Adrenal gland (tissue), 12 donors: ENCODE data around the gene UQCC5. TPM values are rescaled to one million over a fixed set of nuclear protein-coding genes. Genes with fewer than 3 reads are reported as not detected.
A peak's percentile ranks its signal among the peaks of the same experiment; 100 is the strongest.

Experiments
- DNase-seq, 7 donors: peaks; one replicate each; pipeline ENCODE4 v3.0.0-alpha.2; 2019 to 2020
- H3K27ac ChIP-seq, 5 donors: fragments of 200-600 bp; sonication (generic) in 4 of 5; 1 replicate in 3 of 5; 2 replicates in 2 of 5; pipeline versions ENCODE4 v1.5.1 to v1.8.0; 2016 to 2020; ENCODE audit warnings: mild to moderate bottlenecking in 1 of 5
- H3K27me3 ChIP-seq: fragments of 200-600 bp; 2 replicates; pipeline ENCODE4 v1.8.0; 2021
- H3K36me3 ChIP-seq, 2 donors: fragments of 200-600 bp; replicated peaks in 1 of 2; 1 replicate in 1 of 2; 2 replicates in 1 of 2; pipeline versions ENCODE4 v1.5.1 to v1.8.0; 2018 to 2022
- H3K4me1 ChIP-seq, 2 donors: fragments of 200-600 bp; replicated peaks in 1 of 2; 1 replicate in 1 of 2; 2 replicates in 1 of 2; pipeline versions ENCODE4 v1.5.1 to v1.8.0; 2018 to 2021
- H3K4me3 ChIP-seq, 4 donors: fragments of 200-600 bp; sonication (generic) in 3 of 4; one replicate each; pipeline ENCODE4 v1.5.1; 2016 to 2018
- H3K9me3 ChIP-seq, 3 donors: fragments of 200-600 bp; sonication (generic) in 1 of 3; replicated peaks in 1 of 3; 1 replicate in 2 of 3; 2 replicates in 1 of 3; pipeline versions ENCODE4 v1.5.1 to v1.8.0; 2016 to 2021
- POLR2A ChIP-seq, 2 donors: fragments of 450-650 bp; IDR thresholded peaks; one replicate each; pipeline ENCODE4 v1.6.1; 2017; ENCODE audit warnings: antibody characterized with exemption in 2 of 2, mild to moderate bottlenecking in 2 of 2, moderate library complexity in 1 of 2
- WGBS, 4 donors: extraction: QIAGEN DNeasy Blood & Tissue Kit in 2 of 4; methylation state at CpG; one replicate each; pipeline versions ENCODE4 v1.1.5 to v1.1.7; 2013 to 2017; 5-methylcytosine and 5-hydroxymethylcytosine counted together
- intact Hi-C, 2 donors: fragments of 100-400 bp; cut with DNase I; formaldehyde crosslinking; loops; one replicate each; pipeline versions ENCODE4 v1.14.1 to v1.15.0; 2022 to 2023
- polyA plus RNA-seq, 3 donors: library from polyadenylated mRNA; stranded (reverse); fragments of 200-250 nt in 2 of 3; fragments of 350-450 nt in 1 of 3; fragmentation: Illumina TruSeq in 1 of 3; extraction: RNeasy Lipid Tissue Mini Kit (QIAGEN cat#74804) in 1 of 3; gene quantifications; one replicate each; pipeline ENCODE4 v1.2.3, GENCODE V29; 2013 to 2014
- total RNA-seq, 9 donors: library from RNA; depleted of rRNA in 4 of 9; stranded (reverse); fragments of >200 nt in 4 of 9; fragments of 120-200 nt in 1 of 9; fragmentation: NEBNext Ultra II Directional in 1 of 9; extraction: Animal tissue kit (Norgen Biotek cat#: 25700) in 1 of 9; gene quantifications; one replicate each; pipeline versions ENCODE4 v1.1.0 to v1.2.4, GENCODE V29; 2013 to 2023
- TF ChIP-seq, protein P1 (sequence below), 6 experiments: fragments of 450-650 bp in 4 of 6; fragments of 200-600 bp in 2 of 6; sonication (generic) in 1 of 6; IDR thresholded peaks; 1 replicate in 5 of 6; 2 replicates in 1 of 6; pipeline versions ENCODE4 v1.5.1 to v1.8.0; 2016 to 2021; ENCODE audit warnings: antibody characterized with exemption in 6 of 6, mild to moderate bottlenecking in 2 of 6, moderate library complexity in 1 of 6
- donor health status: healthy with polysubstance abuse.
- donor health status: Bipolar disorder and iron deficiency.
- donor health status: DM: yes; HTN: yes; CAD: no.
- donor health status: DM: no; HTN: no; CAD: no.
- donor health status: DM: no; HTN: no; CAD: no.
- donor health status: DM: yes; HTN: yes; CAD: no.

The UQCC5 gene
- total and polyA plus RNA-seq, 12 donors = 1.1 to 330 (median 72.3) TPM

DNA sequence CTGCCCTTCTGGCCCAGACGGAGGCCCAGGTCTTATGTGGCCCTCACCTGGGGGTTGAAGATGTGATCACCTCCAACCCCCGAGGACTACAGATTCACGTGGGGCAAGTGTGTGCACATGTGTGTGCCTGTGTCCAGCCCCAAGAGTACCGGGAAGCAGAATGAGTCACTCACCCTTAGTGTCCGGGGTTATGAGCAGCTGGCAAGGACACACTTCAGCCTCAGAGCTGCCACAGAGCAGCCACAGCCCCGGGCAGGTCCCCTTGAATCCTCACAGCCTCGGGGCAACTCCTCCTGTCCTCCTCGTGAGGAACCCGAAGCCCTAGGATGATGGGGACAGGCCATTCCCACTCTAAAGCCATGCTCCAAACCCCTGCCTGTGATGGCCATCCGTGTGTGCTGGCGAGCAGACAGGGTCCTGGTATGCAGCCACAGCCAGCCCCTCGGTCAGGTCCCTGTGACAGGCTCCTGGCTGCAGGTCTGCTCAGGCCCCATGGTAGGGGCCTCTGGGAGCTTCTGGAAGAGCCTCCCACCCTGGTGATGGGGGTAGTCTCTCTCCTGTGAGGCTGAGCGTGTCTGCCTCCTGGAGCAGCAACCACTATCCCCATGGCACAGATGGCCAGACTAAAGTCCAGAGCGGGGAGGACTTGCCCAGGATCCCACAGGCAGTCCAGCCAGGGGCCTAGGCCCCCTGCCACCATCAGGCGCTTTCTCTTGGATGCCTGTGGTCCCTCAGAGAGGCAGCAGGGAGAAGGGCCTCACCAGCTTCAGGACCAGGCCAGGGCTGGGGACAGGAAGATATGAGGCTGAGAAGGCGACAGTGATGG, 40.4 kb upstream of the UQCC5 start:
- peaks cover 0 to 23% of the 10 kb centered on the region in 2 donors for H3K36me3 ChIP-seq
- H3K27ac ChIP-seq = peak overlapping the region; percentile 48 to 85 (median 72)
- H3K4me3 ChIP-seq = peak overlapping the region in 1 of 4 donors; percentile 25
- H3K27me3 ChIP-seq = no peaks in the 10 kb centered on the region
- peak; percentile 68 to 93 (median 92) for DNase-seq
- intact Hi-C loops = no loop called here
- peaks cover 19 to 58% of the 10 kb centered on the region in 2 donors for H3K4me1 ChIP-seq
- TF ChIP-seq, protein P1, sequence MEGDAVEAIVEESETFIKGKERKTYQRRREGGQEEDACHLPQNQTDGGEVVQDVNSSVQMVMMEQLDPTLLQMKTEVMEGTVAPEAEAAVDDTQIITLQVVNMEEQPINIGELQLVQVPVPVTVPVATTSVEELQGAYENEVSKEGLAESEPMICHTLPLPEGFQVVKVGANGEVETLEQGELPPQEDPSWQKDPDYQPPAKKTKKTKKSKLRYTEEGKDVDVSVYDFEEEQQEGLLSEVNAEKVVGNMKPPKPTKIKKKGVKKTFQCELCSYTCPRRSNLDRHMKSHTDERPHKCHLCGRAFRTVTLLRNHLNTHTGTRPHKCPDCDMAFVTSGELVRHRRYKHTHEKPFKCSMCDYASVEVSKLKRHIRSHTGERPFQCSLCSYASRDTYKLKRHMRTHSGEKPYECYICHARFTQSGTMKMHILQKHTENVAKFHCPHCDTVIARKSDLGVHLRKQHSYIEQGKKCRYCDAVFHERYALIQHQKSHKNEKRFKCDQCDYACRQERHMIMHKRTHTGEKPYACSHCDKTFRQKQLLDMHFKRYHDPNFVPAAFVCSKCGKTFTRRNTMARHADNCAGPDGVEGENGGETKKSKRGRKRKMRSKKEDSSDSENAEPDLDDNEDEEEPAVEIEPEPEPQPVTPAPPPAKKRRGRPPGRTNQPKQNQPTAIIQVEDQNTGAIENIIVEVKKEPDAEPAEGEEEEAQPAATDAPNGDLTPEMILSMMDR (IDR thresholded peaks at IDR 0.05) = no peak
- peak in 1 of 2 donors; percentile 70 for TF ChIP-seq POLR2A (IDR thresholded peaks at IDR 0.05)
- H3K9me3 ChIP-seq = no peaks in the 10 kb centered on the region
- WGBS, 4 donors = 8 to 79% (median 38%) methylated on average over 7 to 16 of the region's 16 CpGs

DNA sequence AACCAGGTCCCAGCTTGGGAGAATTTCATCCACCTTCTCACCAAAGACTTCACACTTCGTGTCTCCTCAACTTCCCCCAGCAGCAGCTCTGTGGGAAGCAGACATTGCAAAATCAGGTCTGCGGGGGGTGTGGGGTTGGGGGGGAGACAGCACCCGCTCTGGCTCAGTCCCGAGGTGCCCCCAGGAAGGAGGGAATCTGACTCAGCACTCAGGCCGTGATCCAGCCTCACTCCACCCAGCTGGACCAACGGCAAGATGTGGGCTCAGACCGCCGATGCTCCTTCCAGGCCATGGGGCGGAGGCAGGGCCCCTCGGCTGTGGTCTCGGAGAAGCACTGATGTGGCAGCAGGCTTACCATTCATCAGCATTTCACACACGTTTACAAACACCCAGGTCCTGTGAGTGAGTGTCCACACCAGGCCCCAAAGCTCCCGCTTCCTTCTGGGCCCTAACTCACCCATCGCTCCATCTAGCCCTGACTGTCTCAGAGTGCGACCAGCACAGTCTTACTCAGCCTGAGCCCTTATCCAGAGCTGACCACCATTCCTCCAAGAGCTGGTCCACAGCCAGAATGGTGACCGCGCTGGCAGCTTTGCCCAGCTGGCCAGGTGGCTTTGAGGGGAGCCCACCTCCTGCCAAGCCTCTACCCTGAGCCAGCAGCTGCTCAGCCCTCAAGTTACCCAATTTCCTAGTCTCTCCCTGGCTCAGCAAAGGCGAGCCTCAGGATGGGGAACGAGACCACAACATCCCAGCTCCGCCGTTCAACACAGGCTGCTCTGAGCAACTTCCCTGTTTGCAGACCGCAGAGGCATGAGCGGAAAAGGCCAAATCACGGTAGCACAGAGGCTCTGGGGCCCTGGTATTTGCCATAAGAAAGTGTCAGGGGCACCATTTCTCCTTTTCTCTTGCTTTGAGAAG, 38.0 kb upstream of the UQCC5 start:
- Histone ChIP-seq H3K9me3 (no peaks in the 10 kb centered on the region), H3K4me1 (peaks cover 15 to 34% of the 10 kb centered on the region in 2 donors), H3K4me3 (peak overlapping the region in 1 of 4 donors; percentile 27), H3K27me3 (no peaks in the 10 kb centered on the region), H3K36me3 (no peaks in the 10 kb centered on the region), H3K27ac (peak overlapping the region in 3 of 5 donors; percentile 10 to 78 (median 19))
- DNase-seq = peak in 5 of 7 donors; percentile 51 to 70 (median 60)
- 68 to 82% (median 73%) methylated on average over 20 to 24 of the region's 24 CpGs for WGBS, 4 donors
- intact Hi-C loops = no loop called here
- TF ChIP-seq, protein P1 (IDR thresholded peaks at IDR 0.05) = no peak
- no peak for TF ChIP-seq POLR2A (IDR thresholded peaks at IDR 0.05)

DNA sequence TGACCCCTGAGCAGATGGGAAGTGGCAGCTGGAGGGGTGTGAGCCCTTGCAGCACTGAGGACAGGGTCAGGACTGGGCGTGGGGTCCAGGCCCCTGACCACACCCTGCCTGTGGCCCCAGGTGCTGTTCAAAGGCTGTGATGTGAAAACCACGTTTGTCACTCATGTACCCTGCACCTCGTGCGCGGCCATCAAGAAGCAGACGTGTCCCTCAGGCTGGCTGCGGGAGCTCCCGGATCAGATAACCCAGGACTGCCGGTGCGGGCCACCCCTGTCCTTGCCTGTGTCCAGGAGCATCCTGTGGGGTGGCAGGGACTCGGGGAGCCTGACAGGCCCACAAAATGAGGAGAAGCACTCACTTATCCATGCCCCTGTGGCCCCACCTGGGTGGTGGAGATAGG, 35.4 kb upstream of the UQCC5 start:
- peaks cover 4 to 7% of the 10 kb centered on the region in 2 donors for H3K4me1 ChIP-seq
- 85 to 100% (median 89%) methylated on average over 1 to 11 of the region's 11 CpGs for WGBS, 4 donors
- TF ChIP-seq, protein P1 (IDR thresholded peaks at IDR 0.05) = no peak
- no peak for TF ChIP-seq POLR2A (IDR thresholded peaks at IDR 0.05)
- peaks cover 0 to 11% of the 10 kb centered on the region in 2 donors for H3K36me3 ChIP-seq
- no peak overlapping the region for H3K4me3 ChIP-seq
- DNase-seq = no peak
- intact Hi-C loops = no loop called here
- H3K27me3 ChIP-seq = no peaks in the 10 kb centered on the region
- no peak overlapping the region for H3K27ac ChIP-seq
- no peaks in the 10 kb centered on the region for H3K9me3 ChIP-seq

DNA sequence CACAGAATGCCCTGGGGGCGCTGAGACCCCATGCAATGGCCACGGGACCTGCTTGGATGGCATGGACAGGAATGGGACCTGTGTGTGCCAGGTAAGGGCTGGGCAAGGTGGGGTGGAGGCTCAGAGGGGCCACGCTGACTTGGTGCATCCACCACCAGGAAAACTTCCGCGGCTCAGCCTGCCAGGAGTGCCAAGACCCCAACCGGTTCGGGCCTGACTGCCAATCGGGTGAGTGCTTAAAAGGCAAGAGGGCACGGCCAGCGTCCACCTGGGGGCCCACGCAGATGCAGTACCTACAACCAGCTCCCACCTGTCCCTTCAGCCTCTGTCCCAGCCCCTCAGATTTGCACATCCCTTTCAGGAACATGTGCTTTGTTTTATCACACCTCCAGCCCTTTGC, 34.4 kb upstream of the UQCC5 start:
- no peak overlapping the region for H3K27ac ChIP-seq
- H3K4me3 ChIP-seq = no peak overlapping the region
- TF ChIP-seq, protein P1 (IDR thresholded peaks at IDR 0.05) = no peak
- no peak for TF ChIP-seq POLR2A (IDR thresholded peaks at IDR 0.05)
- H3K4me1 ChIP-seq = no peaks in the 10 kb centered on the region
- 81 to 89% (median 86%) methylated on average over 10 to 11 of the region's 11 CpGs for WGBS, 4 donors
- no peak for DNase-seq
- peaks cover 0 to 19% of the 10 kb centered on the region in 2 donors for H3K36me3 ChIP-seq
- intact Hi-C loops = no loop called here
- no peaks in the 10 kb centered on the region for H3K9me3 ChIP-seq
- no peaks in the 10 kb centered on the region for H3K27me3 ChIP-seq
